Measurements from ENCODE around the gene PTGES3.

The PTGES3 gene

DNA sequence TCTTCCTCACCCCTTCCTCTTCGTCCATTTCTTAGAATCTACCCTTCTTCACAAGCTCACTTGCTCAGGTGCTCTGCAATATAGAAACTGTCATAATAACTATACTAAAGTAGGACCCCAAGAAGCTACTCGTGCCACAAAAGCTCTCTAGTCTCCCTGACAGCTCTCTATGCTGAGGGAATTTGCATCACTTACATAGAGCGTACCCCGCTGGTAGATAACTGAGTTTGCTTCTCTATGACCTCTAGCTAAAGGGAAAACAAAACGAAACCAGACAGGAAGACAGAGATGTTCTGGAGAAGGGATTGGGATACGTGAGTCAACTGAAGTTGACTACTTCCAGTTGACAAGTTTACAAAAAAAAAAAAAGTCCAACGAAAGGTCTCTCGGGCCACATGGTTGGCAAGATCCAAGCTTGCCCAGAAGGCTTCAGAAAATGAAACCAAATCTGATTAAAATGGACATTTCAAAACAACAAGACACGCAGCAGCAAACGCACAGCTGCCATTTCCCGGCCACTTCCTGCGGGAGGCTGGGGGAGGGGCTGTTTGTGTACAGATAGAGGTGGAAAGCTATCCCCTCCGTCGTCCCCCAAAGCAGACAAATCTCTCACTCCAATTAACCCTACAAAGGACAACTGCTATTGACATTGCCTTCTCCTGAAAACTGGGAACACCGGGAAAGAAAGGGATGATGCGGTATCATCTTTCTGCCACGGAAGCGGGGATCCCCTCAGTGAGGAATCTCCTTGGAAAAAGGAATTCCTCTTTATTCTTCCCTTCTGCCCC is 59.2 kb downstream of the PTGES3 start:
- WGBS (ENCODE audit: extremely low coverage, insufficient coverage, low lambda C conversion rate), result no CpG with 5 or more reads among the region's 18 CpGs

DNA sequence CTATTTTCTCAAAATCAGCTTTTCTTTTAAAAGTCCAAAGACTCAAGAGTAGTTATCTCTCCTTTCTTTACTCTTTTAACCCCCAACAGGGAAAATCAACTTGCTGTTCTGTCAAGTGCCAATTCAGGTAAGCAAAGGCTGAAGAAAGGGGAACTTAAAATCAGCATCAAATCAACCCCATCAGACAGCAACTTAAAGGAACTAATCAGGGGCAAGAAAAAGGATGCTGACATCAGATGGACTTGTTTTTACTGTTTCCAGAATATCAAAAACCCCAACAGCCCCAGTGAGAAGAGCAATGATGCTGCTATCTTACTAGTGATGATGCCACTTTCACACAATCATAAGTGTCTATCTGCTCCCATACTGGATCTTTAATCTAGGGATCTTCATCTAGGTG is 61.4 kb downstream of the PTGES3 start:
- H3K27ac ChIP-seq (ENCODE audit: low read depth, low read length), result no peak overlapping the region
- no peak overlapping the region for H2BK15ac ChIP-seq (replicated peaks; ENCODE audit: low read depth)
- H2AK5ac ChIP-seq (ENCODE audit: low read length), result no peak overlapping the region
- H3K9ac ChIP-seq (ENCODE audit: low read length), result no peak overlapping the region
- no peak for DNase-seq
- H4K5ac ChIP-seq (ENCODE audit: low read length), result no peak overlapping the region
- H3K27me3 ChIP-seq (ENCODE audit: insufficient read depth, low read length, poor library complexity), result no peaks in the 10 kb centered on the region
- no peak overlapping the region for H2BK5ac ChIP-seq (ENCODE audit: low read length)
- no peak overlapping the region for H4K8ac ChIP-seq (ENCODE audit: low read depth, low read length)
- H3K79me1 ChIP-seq (ENCODE audit: low read length), result peaks cover 15% of the 10 kb centered on the region
- no peak overlapping the region for H3K4ac ChIP-seq (ENCODE audit: low read depth, low read length)
- no peak overlapping the region for H3K56ac ChIP-seq (ENCODE audit: low read length)
- peaks cover 5% of the 10 kb centered on the region for H3K4me1 ChIP-seq (ENCODE audit: control insufficient read depth, low read depth, low read length)
- no peak overlapping the region for H3K4me3 ChIP-seq (ENCODE audit: low read length)
- H3K4me2 ChIP-seq (ENCODE audit: low read length), result no peak overlapping the region
- no peak overlapping the region for H3K18ac ChIP-seq (ENCODE audit: low read length)
- H3K79me2 ChIP-seq (ENCODE audit: control insufficient read depth, insufficient read depth, low read length), result peaks cover 54% of the 10 kb centered on the region
- no peak overlapping the region for H3K23ac ChIP-seq (ENCODE audit: low read length)
- H3K36me3 ChIP-seq (ENCODE audit: control insufficient read depth, insufficient read depth, low read length), result no peaks in the 10 kb centered on the region
- no peak overlapping the region for H2BK120ac ChIP-seq (ENCODE audit: low read depth, low read length)

More for the DNA sequence above, 59.2 kb downstream of the PTGES3 start:
- Histone ChIP-seq H3K23ac (ENCODE audit: low read length) (no peak overlapping the region), H3K27ac (ENCODE audit: low read depth, low read length) (peak overlapping the region; percentile 68), H3K36me3 (ENCODE audit: control insufficient read depth, insufficient read depth, low read length) (no peaks in the 10 kb centered on the region), H2BK15ac (replicated peaks; ENCODE audit: low read depth) (no peak overlapping the region), H3K79me2 (ENCODE audit: control insufficient read depth, insufficient read depth, low read length) (peaks cover 44% of the 10 kb centered on the region), H3K79me1 (ENCODE audit: low read length) (peaks cover 13% of the 10 kb centered on the region), H2BK120ac (ENCODE audit: low read depth, low read length) (peak overlapping the region; percentile 31), H3K27me3 (ENCODE audit: insufficient read depth, low read length, poor library complexity) (no peaks in the 10 kb centered on the region), H3K4me1 (ENCODE audit: control insufficient read depth, low read depth, low read length) (peaks cover 18% of the 10 kb centered on the region), H4K5ac (ENCODE audit: low read length) (no peak overlapping the region), H3K4me3 (ENCODE audit: low read length) (peak overlapping the region; percentile 73), H3K9ac (ENCODE audit: low read length) (peak overlapping the region; percentile 76), H3K18ac (ENCODE audit: low read length) (peak overlapping the region; percentile 99), H2BK5ac (ENCODE audit: low read length) (peak overlapping the region; percentile 9), H3K4me2 (ENCODE audit: low read length) (peak overlapping the region; percentile 92), H4K8ac (ENCODE audit: low read depth, low read length) (no peak overlapping the region), H3K56ac (ENCODE audit: low read length) (peak overlapping the region; percentile 87), H3K4ac (ENCODE audit: low read depth, low read length) (no peak overlapping the region), H2AK5ac (ENCODE audit: low read length) (no peak overlapping the region)
- DNase-seq, result peak; percentile 56

DNA sequence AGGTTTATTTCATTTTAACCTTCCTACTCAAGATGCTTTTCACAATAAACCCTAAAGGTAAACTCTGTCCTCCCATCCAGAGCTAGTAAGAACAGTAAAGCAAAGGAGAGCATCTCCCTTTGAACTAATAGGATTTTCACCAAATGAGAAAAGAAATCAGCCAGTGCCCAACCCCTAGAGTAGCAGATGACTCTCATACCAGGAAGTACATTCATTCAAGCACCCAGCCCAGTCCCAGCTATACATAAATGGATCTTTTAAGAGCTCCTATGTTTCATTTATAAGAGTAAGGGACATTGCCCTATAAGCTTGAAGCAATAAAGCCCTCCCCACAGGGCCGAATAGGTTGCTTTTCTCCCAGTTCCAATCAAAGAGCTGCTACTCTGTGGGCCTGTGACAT is 65.5 kb downstream of the PTGES3 start:
- no peak overlapping the region for H4K8ac ChIP-seq (ENCODE audit: low read depth, low read length)
- peaks cover 2% of the 10 kb centered on the region for H3K36me3 ChIP-seq (ENCODE audit: control insufficient read depth, insufficient read depth, low read length)
- H3K9ac ChIP-seq (ENCODE audit: low read length), result no peak overlapping the region
- no peak overlapping the region for H2BK120ac ChIP-seq (ENCODE audit: low read depth, low read length)
- no peak for DNase-seq
- H2BK15ac ChIP-seq (replicated peaks; ENCODE audit: low read depth), result no peak overlapping the region
- no peak overlapping the region for H3K4ac ChIP-seq (ENCODE audit: low read depth, low read length)
- no peak overlapping the region for H3K23ac ChIP-seq (ENCODE audit: low read length)
- no peaks in the 10 kb centered on the region for H3K4me1 ChIP-seq (ENCODE audit: control insufficient read depth, low read depth, low read length)
- peaks cover 48% of the 10 kb centered on the region for H3K79me2 ChIP-seq (ENCODE audit: control insufficient read depth, insufficient read depth, low read length)
- H4K5ac ChIP-seq (ENCODE audit: low read length), result no peak overlapping the region
- no peak overlapping the region for H3K4me2 ChIP-seq (ENCODE audit: low read length)
- WGBS (ENCODE audit: extremely low coverage, insufficient coverage, low lambda C conversion rate), result no CpG with 5 or more reads among the region's 1 CpG
- no peak overlapping the region for H2BK5ac ChIP-seq (ENCODE audit: low read length)
- H3K56ac ChIP-seq (ENCODE audit: low read length), result no peak overlapping the region
- no peak overlapping the region for H3K4me3 ChIP-seq (ENCODE audit: low read length)
- no peaks in the 10 kb centered on the region for H3K27me3 ChIP-seq (ENCODE audit: insufficient read depth, low read length, poor library complexity)
- H3K27ac ChIP-seq (ENCODE audit: low read depth, low read length), result no peak overlapping the region
- H3K79me1 ChIP-seq (ENCODE audit: low read length), result peaks cover 19% of the 10 kb centered on the region
- no peak overlapping the region for H2AK5ac ChIP-seq (ENCODE audit: low read length)
- no peak overlapping the region for H3K18ac ChIP-seq (ENCODE audit: low read length)

DNA sequence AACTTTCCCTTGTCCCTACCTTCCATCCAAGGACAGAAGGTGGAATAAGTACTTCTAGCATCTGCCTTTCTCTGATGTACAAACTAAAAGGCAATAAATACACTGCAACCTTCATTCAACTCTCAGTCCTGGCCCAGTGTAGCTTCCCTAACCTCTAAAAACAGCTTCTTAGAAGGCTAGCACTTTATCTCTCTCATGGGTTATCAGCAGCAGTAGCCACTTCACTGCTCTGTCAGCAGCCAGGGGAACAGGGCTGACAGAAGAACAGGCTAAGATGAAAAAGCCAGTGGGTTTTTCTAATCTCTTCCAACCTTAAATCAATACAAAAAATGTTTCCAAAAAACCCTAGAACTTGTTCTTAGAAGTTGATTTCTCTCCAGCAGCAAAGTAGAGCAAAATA is 71.2 kb downstream of the PTGES3 start:
- H3K4me2 ChIP-seq (ENCODE audit: low read length), result no peak overlapping the region
- no peak overlapping the region for H3K23ac ChIP-seq (ENCODE audit: low read length)
- H3K4me1 ChIP-seq (ENCODE audit: control insufficient read depth, low read depth, low read length), result no peaks in the 10 kb centered on the region
- H3K56ac ChIP-seq (ENCODE audit: low read length), result no peak overlapping the region
- H2BK120ac ChIP-seq (ENCODE audit: low read depth, low read length), result no peak overlapping the region
- H3K18ac ChIP-seq (ENCODE audit: low read length), result no peak overlapping the region
- H2BK15ac ChIP-seq (replicated peaks; ENCODE audit: low read depth), result no peak overlapping the region
- H3K79me1 ChIP-seq (ENCODE audit: low read length), result peaks cover 13% of the 10 kb centered on the region
- no peak overlapping the region for H2BK5ac ChIP-seq (ENCODE audit: low read length)
- H4K5ac ChIP-seq (ENCODE audit: low read length), result no peak overlapping the region
- H3K4ac ChIP-seq (ENCODE audit: low read depth, low read length), result no peak overlapping the region
- H3K36me3 ChIP-seq (ENCODE audit: control insufficient read depth, insufficient read depth, low read length), result peaks cover 26% of the 10 kb centered on the region
- no peak overlapping the region for H3K27ac ChIP-seq (ENCODE audit: low read depth, low read length)
- H3K4me3 ChIP-seq (ENCODE audit: low read length), result no peak overlapping the region
- H4K8ac ChIP-seq (ENCODE audit: low read depth, low read length), result no peak overlapping the region
- no peak for DNase-seq
- H3K27me3 ChIP-seq (ENCODE audit: insufficient read depth, low read length, poor library complexity), result no peaks in the 10 kb centered on the region
- H3K9ac ChIP-seq (ENCODE audit: low read length), result no peak overlapping the region
- peaks cover 16% of the 10 kb centered on the region for H3K79me2 ChIP-seq (ENCODE audit: control insufficient read depth, insufficient read depth, low read length)
- H2AK5ac ChIP-seq (ENCODE audit: low read length), result no peak overlapping the region

DNA sequence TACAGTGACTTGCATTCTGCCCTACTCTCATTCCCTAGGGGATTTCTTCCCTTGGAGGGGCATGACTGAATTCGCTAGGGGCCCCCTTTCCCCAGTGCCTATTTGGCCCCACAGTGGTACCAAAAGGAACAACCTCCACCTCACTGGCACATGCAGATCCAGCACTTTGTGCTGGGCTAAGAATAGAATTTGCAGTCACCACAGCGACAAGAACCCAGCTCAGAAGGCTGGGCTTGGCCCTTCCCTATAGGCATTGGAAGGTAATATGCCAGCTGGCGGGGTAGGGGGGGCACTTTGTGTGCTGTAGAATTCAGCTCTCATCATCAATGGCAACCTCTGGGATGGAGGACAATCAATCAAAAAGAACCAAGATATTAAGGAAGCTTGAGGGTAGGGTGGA is 71.8 kb downstream of the PTGES3 start:
- Histone ChIP-seq H3K27ac (ENCODE audit: low read depth, low read length) (no peak overlapping the region), H3K18ac (ENCODE audit: low read length) (no peak overlapping the region), H3K56ac (ENCODE audit: low read length) (no peak overlapping the region), H2AK5ac (ENCODE audit: low read length) (no peak overlapping the region), H3K27me3 (ENCODE audit: insufficient read depth, low read length, poor library complexity) (no peaks in the 10 kb centered on the region), H3K4me2 (ENCODE audit: low read length) (no peak overlapping the region), H3K36me3 (ENCODE audit: control insufficient read depth, insufficient read depth, low read length) (peaks cover 33% of the 10 kb centered on the region), H2BK5ac (ENCODE audit: low read length) (no peak overlapping the region), H3K9ac (ENCODE audit: low read length) (no peak overlapping the region), H3K4me1 (ENCODE audit: control insufficient read depth, low read depth, low read length) (no peaks in the 10 kb centered on the region), H2BK15ac (replicated peaks; ENCODE audit: low read depth) (no peak overlapping the region), H3K23ac (ENCODE audit: low read length) (no peak overlapping the region), H4K5ac (ENCODE audit: low read length) (no peak overlapping the region), H3K79me1 (ENCODE audit: low read length) (peaks cover 12% of the 10 kb centered on the region), H3K4me3 (ENCODE audit: low read length) (no peak overlapping the region), H2BK120ac (ENCODE audit: low read depth, low read length) (no peak overlapping the region), H3K79me2 (ENCODE audit: control insufficient read depth, insufficient read depth, low read length) (peaks cover 12% of the 10 kb centered on the region), H4K8ac (ENCODE audit: low read depth, low read length) (no peak overlapping the region), H3K4ac (ENCODE audit: low read depth, low read length) (no peak overlapping the region)
- no CpG with 5 or more reads among the region's 3 CpGs for WGBS (ENCODE audit: extremely low coverage, insufficient coverage, low lambda C conversion rate)
- DNase-seq, result no peak

DNA sequence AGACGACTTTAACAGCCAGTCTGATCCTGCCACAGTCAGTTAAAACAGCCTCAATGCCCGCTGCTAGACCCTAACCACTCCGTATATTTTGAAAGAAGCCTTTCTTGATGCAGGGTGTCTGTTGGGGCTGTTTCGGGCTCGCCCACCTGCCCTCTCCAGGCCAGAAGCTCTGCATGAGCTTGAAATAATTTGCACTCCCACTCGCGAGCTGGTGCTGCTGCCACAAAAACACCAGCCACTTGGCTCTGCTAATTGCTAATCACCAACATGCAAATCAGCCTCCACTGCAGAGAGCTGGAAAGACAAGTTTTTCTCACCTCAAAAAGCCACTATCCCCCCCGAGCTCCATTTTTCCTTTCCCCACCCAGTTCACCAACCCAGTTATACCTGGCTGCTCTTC is 73.5 kb downstream of the PTGES3 start:
- DNase-seq, result no peak
- Histone ChIP-seq H3K4ac (ENCODE audit: low read depth, low read length) (no peak overlapping the region), H3K4me2 (ENCODE audit: low read length) (no peak overlapping the region), H4K8ac (ENCODE audit: low read depth, low read length) (no peak overlapping the region), H3K23ac (ENCODE audit: low read length) (no peak overlapping the region), H3K79me2 (ENCODE audit: control insufficient read depth, insufficient read depth, low read length) (peaks cover 4% of the 10 kb centered on the region), H3K79me1 (ENCODE audit: low read length) (peaks cover 7% of the 10 kb centered on the region), H3K56ac (ENCODE audit: low read length) (no peak overlapping the region), H3K4me3 (ENCODE audit: low read length) (no peak overlapping the region), H3K9ac (ENCODE audit: low read length) (no peak overlapping the region), H3K27me3 (ENCODE audit: insufficient read depth, low read length, poor library complexity) (no peaks in the 10 kb centered on the region), H2BK15ac (replicated peaks; ENCODE audit: low read depth) (no peak overlapping the region), H4K5ac (ENCODE audit: low read length) (no peak overlapping the region), H3K27ac (ENCODE audit: low read depth, low read length) (no peak overlapping the region), H2BK120ac (ENCODE audit: low read depth, low read length) (no peak overlapping the region), H2AK5ac (ENCODE audit: low read length) (no peak overlapping the region), H3K18ac (ENCODE audit: low read length) (no peak overlapping the region), H3K36me3 (ENCODE audit: control insufficient read depth, insufficient read depth, low read length) (peaks cover 42% of the 10 kb centered on the region), H3K4me1 (ENCODE audit: control insufficient read depth, low read depth, low read length) (no peaks in the 10 kb centered on the region), H2BK5ac (ENCODE audit: low read length) (no peak overlapping the region)
- no CpG with 5 or more reads among the region's 8 CpGs for WGBS (ENCODE audit: extremely low coverage, insufficient coverage, low lambda C conversion rate)

Measured in mesendoderm (in vitro differentiated cells).